ENCODE results near the gene UTP18. TPM values are rescaled to one million over a fixed set of nuclear protein-coding genes. Genes with fewer than 3 reads are reported as not detected.
"Not testable (repeated sequence)": the region's sequence is repeated elsewhere in the genome, so short reads cannot be mapped to it uniquely, and the experiment has no call there.

The UTP18 gene
- total and polyA plus RNA-seq, 2 donors (not counting 1 experiment from before 2014, with no cell fraction given): 13.2 to 34.2 TPM

DNA sequence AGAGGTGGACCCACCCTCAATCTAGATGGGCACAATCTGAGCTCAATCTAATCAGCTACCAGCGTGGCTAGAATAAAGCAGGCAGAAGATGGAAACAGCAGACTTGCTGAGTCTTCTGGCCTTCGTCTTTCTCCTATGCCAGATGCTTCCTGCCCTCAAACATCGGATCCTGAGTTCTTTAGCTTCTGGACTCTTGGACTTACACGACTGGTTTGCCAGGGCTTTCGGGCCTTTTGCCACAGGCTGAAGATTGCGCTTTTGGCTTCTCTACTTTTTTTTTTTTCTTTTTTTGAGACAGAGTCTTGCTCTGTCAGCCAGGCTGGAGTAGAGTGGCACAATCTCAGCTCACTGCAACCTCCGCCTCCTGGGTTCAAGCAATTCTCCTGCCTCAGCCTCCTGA, 65.1 kb downstream of the UTP18 start:
- no peak overlapping the region for H3K27ac Mint-ChIP-seq
- Histone ChIP-seq H4K20me1 (ENCODE audit: control insufficient read depth, insufficient read depth, low read length, poor library complexity, severe bottlenecking) (no peaks in the 10 kb centered on the region), H3K27ac (ENCODE audit: low read length in 2 of 2) (no peak overlapping the region), H3K4me1 (ENCODE audit: control insufficient read depth in 2 of 2, insufficient read depth in 2 of 2, low read length in 2 of 2) (no peaks in the 10 kb centered on the region), H3K79me2 (ENCODE audit: control insufficient read depth, insufficient read depth, low read length) (no peaks in the 10 kb centered on the region), H3K36me3 (replicated peaks in 1 of 2; ENCODE audit: control extremely low read depth in 1 of 2, control insufficient read depth in 1 of 2, extremely low read depth in 1 of 2, insufficient read depth in 2 of 2, low read length in 1 of 2) (no peaks in the 10 kb centered on the region), H2AFZ (ENCODE audit: insufficient read depth, low read depth, low read length, poor library complexity, severe bottlenecking) (no peak overlapping the region), H3K9ac (ENCODE audit: low read length) (no peak overlapping the region), H3K27me3 (replicated peaks in 1 of 4; ENCODE audit: control extremely low read depth in 1 of 4, control insufficient read depth in 3 of 4, insufficient read depth in 4 of 4, low read length in 3 of 4) (peaks cover 0 to 3% (median 0%) of the 10 kb centered on the region in 4 experiments), H3K9me3 (ENCODE audit: control extremely low read depth in 1 of 3, control insufficient read depth in 2 of 3, insufficient read depth in 1 of 3, low read length in 2 of 3) (no peaks in the 10 kb centered on the region), H3K4me2 (replicated peaks; ENCODE audit: low read depth, low read length, poor library complexity, severe bottlenecking) (no peak overlapping the region), H3K4me3 (ENCODE audit: control extremely low read depth in 1 of 5, extremely low read depth in 1 of 5, insufficient read depth in 1 of 5, low read depth in 2 of 5, low read length in 4 of 5) (no peak overlapping the region)
- intact Hi-C loops (cut with micrococcal nuclease): no loop called here
- TF ChIP-seq EZH2 (IDR thresholded peaks at IDR 0.05; ENCODE audit: borderline replicate concordance, insufficient read depth, low read depth, low read length, poor library complexity, severe bottlenecking) (no peak), CTCF (IDR thresholded peaks at IDR 0.05) (no peak)
- CTCF ChIA-PET: no interaction called here
- H3K4me1 Mint-ChIP-seq: no peaks in the 10 kb centered on the region
- DNase-seq: no peak
- WGBS (ENCODE audit: insufficient coverage): 100% methylated on average over 6 of the region's 7 CpGs
- H3K4me3 Mint-ChIP-seq: no peak overlapping the region
- no peaks in the 10 kb centered on the region for H3K9me3 Mint-ChIP-seq (ENCODE audit: insufficient read depth)
- peaks cover 35% of the 10 kb centered on the region for H3K27me3 Mint-ChIP-seq
- POLR2A ChIA-PET: no interaction called here
- no peak for ATAC-seq (ENCODE audit: low read depth)

GRCh38 chr17:51330861-51331503, 70.6 kb downstream of the UTP18 start:
- POLR2A ChIA-PET; H4K20me1 ChIP-seq (ENCODE audit: control insufficient read depth, insufficient read depth, low read length, poor library complexity, severe bottlenecking); H3K27me3 ChIP-seq (replicated peaks in 1 of 4; ENCODE audit: control extremely low read depth in 1 of 4, control insufficient read depth in 3 of 4, insufficient read depth in 4 of 4, low read length in 3 of 4); H3K9me3 ChIP-seq (ENCODE audit: control extremely low read depth in 1 of 3, control insufficient read depth in 2 of 3, insufficient read depth in 1 of 3, low read length in 2 of 3); H3K36me3 ChIP-seq (replicated peaks in 1 of 2; ENCODE audit: control extremely low read depth in 1 of 2, control insufficient read depth in 1 of 2, extremely low read depth in 1 of 2, insufficient read depth in 2 of 2, low read length in 1 of 2); H3K4me1 ChIP-seq (ENCODE audit: control insufficient read depth in 2 of 2, insufficient read depth in 2 of 2, low read length in 2 of 2); H3K4me3 ChIP-seq (ENCODE audit: control extremely low read depth in 1 of 5, extremely low read depth in 1 of 5, insufficient read depth in 1 of 5, low read depth in 2 of 5, low read length in 4 of 5); ATAC-seq (ENCODE audit: low read depth); H3K27ac Mint-ChIP-seq; H2AFZ ChIP-seq (ENCODE audit: insufficient read depth, low read depth, low read length, poor library complexity, severe bottlenecking); H3K9ac ChIP-seq (ENCODE audit: low read length); CTCF ChIA-PET; H3K4me2 ChIP-seq (replicated peaks; ENCODE audit: low read depth, low read length, poor library complexity, severe bottlenecking); H3K9me3 Mint-ChIP-seq (ENCODE audit: insufficient read depth); intact Hi-C loops (cut with micrococcal nuclease); DNase-seq; H3K27ac ChIP-seq (ENCODE audit: low read length in 2 of 2); H3K79me2 ChIP-seq (ENCODE audit: control insufficient read depth, insufficient read depth, low read length); H3K4me1 Mint-ChIP-seq; H3K4me3 Mint-ChIP-seq: not testable (repeated sequence)
- no CpG with 5 or more reads among the region's 7 CpGs for WGBS (ENCODE audit: insufficient coverage)
- H3K27me3 Mint-ChIP-seq: peaks cover 44% of the 10 kb centered on the region
